HepG2 (cell line): ENCODE data around the gene NLRC5. TPM values are rescaled to one million over a fixed set of nuclear protein-coding genes. Genes with fewer than 3 reads are reported as not detected.

Source experiments
- CREB1 ChIP-seq, 2 experiments: fragments of 450-650 bp in 1 of 2; IDR thresholded peaks; 2 replicates each; pipeline ENCODE4 v1.6.1; 2016 to 2017; ENCODE audit warnings: control low read depth in 1 of 2, mild to moderate bottlenecking in 1 of 2, missing compliant biosample characterization in 1 of 2, missing genetic modification characterization in 1 of 2
- FOXJ3 ChIP-seq: sonication (generic); formaldehyde crosslinking; IDR thresholded peaks from 2 replicates; pipeline ENCODE4 v1.4.0; 2020; ENCODE audit warnings: missing genetic modification reagents, mild to moderate bottlenecking, borderline replicate concordance
- FOXO4 ChIP-seq: sonication (generic); formaldehyde crosslinking; conservative IDR thresholded peaks from 2 replicates; pipeline ENCODE4 v1.8.1; 2023; ENCODE audit warnings: missing genetic modification reagents
- HIC2 ChIP-seq: sonication (generic); formaldehyde crosslinking; IDR thresholded peaks from 2 replicates; pipeline ENCODE4 v1.9.0; 2022; ENCODE audit warnings: low read depth, missing genetic modification reagents
- MIER2 ChIP-seq: IDR thresholded peaks from 2 replicates; pipeline ENCODE4 v1.6.1; 2016; ENCODE audit warnings: missing biosample characterization, missing genetic modification reagents
- POLR2A ChIP-seq, 2 experiments: IDR thresholded peaks; 2 replicates each; pipeline ENCODE4 v1.6.1; 2011; ENCODE audit warnings: low read depth in 2 of 2, low read length in 2 of 2, mild to moderate bottlenecking in 1 of 2, moderate library complexity in 1 of 2; ENCODE audit not compliant: insufficient read depth in 1 of 2
- TFDP2 ChIP-seq: sonication (generic); formaldehyde crosslinking; IDR thresholded peaks from 2 replicates; pipeline ENCODE4 v1.4.0; 2020; ENCODE audit warnings: missing genetic modification reagents
- UBTF ChIP-seq: sonication (generic); formaldehyde crosslinking; IDR thresholded peaks from 2 replicates; pipeline ENCODE4 v1.4.0; 2020; ENCODE audit warnings: mild to moderate bottlenecking, missing genetic modification reagents
- ZBTB49 ChIP-seq: sonication (generic); formaldehyde crosslinking; IDR thresholded peaks from 2 replicates; pipeline ENCODE4 v1.4.0; 2020; ENCODE audit warnings: missing genetic modification reagents, borderline replicate concordance
- ZNF142 ChIP-seq: sonication (generic); formaldehyde crosslinking; IDR thresholded peaks from 2 replicates; pipeline ENCODE4 v1.4.0; 2020; ENCODE audit warnings: missing genetic modification reagents
- ZSCAN30 ChIP-seq: sonication (generic); formaldehyde crosslinking; IDR thresholded peaks from 2 replicates; pipeline ENCODE4 v1.5.0; 2020; ENCODE audit warnings: mild to moderate bottlenecking, missing genetic modification reagents
- polyA plus RNA-seq, 8 experiments: library from polyadenylated mRNA; depleted of rRNA in 3 of 8; stranded (reverse) in 7 of 8; unstranded in 1 of 8; fragments of >200 nt; fragmentation: Illumina TruSeq in 4 of 8; extraction: Trizol in 4 of 8; gene quantifications; 2 replicates each; pipeline versions ENCODE4 v1.2.1 to v1.2.3, GENCODE V29; 2011 to 2016; ENCODE audit warnings: low read depth in 4 of 8, missing spikeins in 1 of 8, mixed read lengths in 1 of 8; ENCODE audit not compliant: insufficient read depth in 1 of 8
- total RNA-seq, 5 experiments: library from RNA; depleted of rRNA; stranded (reverse); fragments of >200 nt; fragmentation: Illumina TruSeq; extraction: Trizol; gene quantifications; 2 replicates each; pipeline ENCODE4 v1.2.3, GENCODE V29; 2016; ENCODE audit warnings: low read depth in 1 of 5

NLRC5 gene
- total and polyA plus RNA-seq, 2 of the 13 experiments (the other 11 are each of a cell fraction or from before 2014, with no cell fraction given) = 6.3 to 12.7 TPM

GRCh38 chr16:57004387-57005250, 15.3 kb downstream of the NLRC5 start (continued):
- no peak for TF ChIP-seq CREB1 (IDR thresholded peaks at IDR 0.05)
- TF ChIP-seq CREB1 (CRISPR knock-in tag; IDR thresholded peaks at IDR 0.05) = no peak
- no peak for TF ChIP-seq POLR2A (IDR thresholded peaks at IDR 0.05; ENCODE audit: insufficient read depth in 1 of 2, low read depth in 2 of 2, low read length in 2 of 2)
- TF ChIP-seq MIER2 (CRISPR knock-in tag) = peak; percentile 55; the same call in 1 of the 2 replicates
- no peak for TF ChIP-seq ZNF142 (CRISPR knock-in tag)
- TF ChIP-seq UBTF (CRISPR knock-in tag) = peak; percentile 55; the same call in 1 of the 2 replicates
- peak; percentile 56; the same call in 1 of the 2 replicates for TF ChIP-seq FOXJ3 (CRISPR knock-in tag)
- no peak for TF ChIP-seq ZBTB49
- TF ChIP-seq ZSCAN30 (CRISPR knock-in tag) = no peak; the same call in 1 of the 2 replicates
- TF ChIP-seq FOXO4 (CRISPR knock-in tag) = 0 out of 2 replicates have a peak, but pooled peaks have one; percentile 90
- TF ChIP-seq HIC2 (CRISPR knock-in tag) = no peak
- no peak for TF ChIP-seq TFDP2 (CRISPR knock-in tag)
